ENCODE data around the gene CHI3L1. TPM values are rescaled to one million over a fixed set of nuclear protein-coding genes. Genes with fewer than 3 reads are reported as not detected.
A peak's percentile ranks its signal among the peaks of the same experiment; 100 is the strongest.

Gene CHI3L1
- total and polyA plus RNA-seq, 10 of the 15 experiments (the other 5 are each of a cell fraction or from before 2014, with no cell fraction given): 0.10 to 1.7 (median 0.39) TPM

DNA sequence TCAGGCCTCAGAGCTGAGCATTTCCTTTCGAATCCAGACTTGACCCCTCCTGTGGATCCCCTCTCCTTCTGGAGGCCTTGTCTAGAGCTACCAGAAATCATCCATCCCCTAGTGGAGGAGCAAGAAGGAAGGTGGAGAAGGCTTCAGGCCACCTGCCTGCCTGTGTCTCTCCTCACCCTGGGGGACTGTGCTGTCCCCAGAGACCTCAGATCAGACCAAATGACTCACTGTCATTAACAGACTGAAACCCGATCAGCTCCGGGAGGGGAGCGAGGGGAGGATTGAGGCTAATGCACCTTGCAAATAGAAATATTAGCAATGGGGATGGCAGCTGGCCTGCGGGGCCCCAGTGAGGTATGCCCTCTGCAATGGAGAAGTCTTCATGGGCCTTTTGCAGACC, 12.9 kb downstream of the CHI3L1 start (continued):
- TF ChIP-seq, protein P1, sequence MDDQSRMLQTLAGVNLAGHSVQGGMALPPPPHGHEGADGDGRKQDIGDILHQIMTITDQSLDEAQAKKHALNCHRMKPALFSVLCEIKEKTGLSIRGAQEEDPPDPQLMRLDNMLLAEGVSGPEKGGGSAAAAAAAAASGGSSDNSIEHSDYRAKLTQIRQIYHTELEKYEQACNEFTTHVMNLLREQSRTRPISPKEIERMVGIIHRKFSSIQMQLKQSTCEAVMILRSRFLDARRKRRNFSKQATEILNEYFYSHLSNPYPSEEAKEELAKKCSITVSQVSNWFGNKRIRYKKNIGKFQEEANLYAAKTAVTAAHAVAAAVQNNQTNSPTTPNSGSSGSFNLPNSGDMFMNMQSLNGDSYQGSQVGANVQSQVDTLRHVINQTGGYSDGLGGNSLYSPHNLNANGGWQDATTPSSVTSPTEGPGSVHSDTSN (IDR thresholded peaks at IDR 0.05; ENCODE audit: insufficient replicate concordance, low read depth, low read length): no peak
- TF ChIP-seq SIN3A (IDR thresholded peaks at IDR 0.05; ENCODE audit: low read depth, low read length) (no peak), MTA3 (IDR thresholded peaks at IDR 0.05; ENCODE audit: borderline replicate concordance, low read length) (no peak), RAD21 (IDR thresholded peaks at IDR 0.05; ENCODE audit: insufficient read depth, low read depth, low read length) (no peak), SP1 (IDR thresholded peaks at IDR 0.05; ENCODE audit: low read depth, low read length) (no peak), ESRRA (IDR thresholded peaks at IDR 0.05; ENCODE audit: low read length) (no peak), RUNX3 (IDR thresholded peaks at IDR 0.05; ENCODE audit: low read length) (peak; percentile 63), EGR1 (IDR thresholded peaks at IDR 0.05; ENCODE audit: borderline replicate concordance in 1 of 2, low read depth in 2 of 2, low read length in 2 of 2) (no peak), BACH1 (IDR thresholded peaks at IDR 0.05; ENCODE audit: borderline replicate concordance) (peak; percentile 14; the same call in 1 of the 2 replicates), GATAD2B (conservative IDR thresholded peaks at IDR 0.05; ENCODE audit: low read depth) (peak; percentile 92), SMAD5 (IDR thresholded peaks at IDR 0.05; ENCODE audit: low read depth) (no peak), CBX3 (IDR thresholded peaks at IDR 0.05; ENCODE audit: borderline replicate concordance, low read depth) (no peak)
- TF ChIP-seq, protein P2, sequence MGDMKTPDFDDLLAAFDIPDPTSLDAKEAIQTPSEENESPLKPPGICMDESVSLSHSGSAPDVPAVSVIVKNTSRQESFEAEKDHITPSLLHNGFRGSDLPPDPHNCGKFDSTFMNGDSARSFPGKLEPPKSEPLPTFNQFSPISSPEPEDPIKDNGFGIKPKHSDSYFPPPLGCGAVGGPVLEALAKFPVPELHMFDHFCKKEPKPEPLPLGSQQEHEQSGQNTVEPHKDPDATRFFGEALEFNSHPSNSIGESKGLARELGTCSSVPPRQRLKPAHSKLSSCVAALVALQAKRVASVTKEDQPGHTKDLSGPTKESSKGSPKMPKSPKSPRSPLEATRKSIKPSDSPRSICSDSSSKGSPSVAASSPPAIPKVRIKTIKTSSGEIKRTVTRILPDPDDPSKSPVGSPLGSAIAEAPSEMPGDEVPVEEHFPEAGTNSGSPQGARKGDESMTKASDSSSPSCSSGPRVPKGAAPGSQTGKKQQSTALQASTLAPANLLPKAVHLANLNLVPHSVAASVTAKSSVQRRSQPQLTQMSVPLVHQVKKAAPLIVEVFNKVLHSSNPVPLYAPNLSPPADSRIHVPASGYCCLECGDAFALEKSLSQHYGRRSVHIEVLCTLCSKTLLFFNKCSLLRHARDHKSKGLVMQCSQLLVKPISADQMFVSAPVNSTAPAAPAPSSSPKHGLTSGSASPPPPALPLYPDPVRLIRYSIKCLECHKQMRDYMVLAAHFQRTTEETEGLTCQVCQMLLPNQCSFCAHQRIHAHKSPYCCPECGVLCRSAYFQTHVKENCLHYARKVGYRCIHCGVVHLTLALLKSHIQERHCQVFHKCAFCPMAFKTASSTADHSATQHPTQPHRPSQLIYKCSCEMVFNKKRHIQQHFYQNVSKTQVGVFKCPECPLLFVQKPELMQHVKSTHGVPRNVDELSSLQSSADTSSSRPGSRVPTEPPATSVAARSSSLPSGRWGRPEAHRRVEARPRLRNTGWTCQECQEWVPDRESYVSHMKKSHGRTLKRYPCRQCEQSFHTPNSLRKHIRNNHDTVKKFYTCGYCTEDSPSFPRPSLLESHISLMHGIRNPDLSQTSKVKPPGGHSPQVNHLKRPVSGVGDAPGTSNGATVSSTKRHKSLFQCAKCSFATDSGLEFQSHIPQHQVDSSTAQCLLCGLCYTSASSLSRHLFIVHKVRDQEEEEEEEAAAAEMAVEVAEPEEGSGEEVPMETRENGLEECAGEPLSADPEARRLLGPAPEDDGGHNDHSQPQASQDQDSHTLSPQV (IDR thresholded peaks at IDR 0.05): no peak
- TF ChIP-seq, protein P3, sequence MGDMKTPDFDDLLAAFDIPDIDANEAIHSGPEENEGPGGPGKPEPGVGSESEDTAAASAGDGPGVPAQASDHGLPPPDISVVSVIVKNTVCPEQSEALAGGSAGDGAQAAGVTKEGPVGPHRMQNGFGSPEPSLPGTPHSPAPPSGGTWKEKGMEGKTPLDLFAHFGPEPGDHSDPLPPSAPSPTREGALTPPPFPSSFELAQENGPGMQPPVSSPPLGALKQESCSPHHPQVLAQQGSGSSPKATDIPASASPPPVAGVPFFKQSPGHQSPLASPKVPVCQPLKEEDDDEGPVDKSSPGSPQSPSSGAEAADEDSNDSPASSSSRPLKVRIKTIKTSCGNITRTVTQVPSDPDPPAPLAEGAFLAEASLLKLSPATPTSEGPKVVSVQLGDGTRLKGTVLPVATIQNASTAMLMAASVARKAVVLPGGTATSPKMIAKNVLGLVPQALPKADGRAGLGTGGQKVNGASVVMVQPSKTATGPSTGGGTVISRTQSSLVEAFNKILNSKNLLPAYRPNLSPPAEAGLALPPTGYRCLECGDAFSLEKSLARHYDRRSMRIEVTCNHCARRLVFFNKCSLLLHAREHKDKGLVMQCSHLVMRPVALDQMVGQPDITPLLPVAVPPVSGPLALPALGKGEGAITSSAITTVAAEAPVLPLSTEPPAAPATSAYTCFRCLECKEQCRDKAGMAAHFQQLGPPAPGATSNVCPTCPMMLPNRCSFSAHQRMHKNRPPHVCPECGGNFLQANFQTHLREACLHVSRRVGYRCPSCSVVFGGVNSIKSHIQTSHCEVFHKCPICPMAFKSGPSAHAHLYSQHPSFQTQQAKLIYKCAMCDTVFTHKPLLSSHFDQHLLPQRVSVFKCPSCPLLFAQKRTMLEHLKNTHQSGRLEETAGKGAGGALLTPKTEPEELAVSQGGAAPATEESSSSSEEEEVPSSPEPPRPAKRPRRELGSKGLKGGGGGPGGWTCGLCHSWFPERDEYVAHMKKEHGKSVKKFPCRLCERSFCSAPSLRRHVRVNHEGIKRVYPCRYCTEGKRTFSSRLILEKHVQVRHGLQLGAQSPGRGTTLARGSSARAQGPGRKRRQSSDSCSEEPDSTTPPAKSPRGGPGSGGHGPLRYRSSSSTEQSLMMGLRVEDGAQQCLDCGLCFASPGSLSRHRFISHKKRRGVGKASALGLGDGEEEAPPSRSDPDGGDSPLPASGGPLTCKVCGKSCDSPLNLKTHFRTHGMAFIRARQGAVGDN (IDR thresholded peaks at IDR 0.05): no peak
- TF ChIP-seq, protein P4, sequence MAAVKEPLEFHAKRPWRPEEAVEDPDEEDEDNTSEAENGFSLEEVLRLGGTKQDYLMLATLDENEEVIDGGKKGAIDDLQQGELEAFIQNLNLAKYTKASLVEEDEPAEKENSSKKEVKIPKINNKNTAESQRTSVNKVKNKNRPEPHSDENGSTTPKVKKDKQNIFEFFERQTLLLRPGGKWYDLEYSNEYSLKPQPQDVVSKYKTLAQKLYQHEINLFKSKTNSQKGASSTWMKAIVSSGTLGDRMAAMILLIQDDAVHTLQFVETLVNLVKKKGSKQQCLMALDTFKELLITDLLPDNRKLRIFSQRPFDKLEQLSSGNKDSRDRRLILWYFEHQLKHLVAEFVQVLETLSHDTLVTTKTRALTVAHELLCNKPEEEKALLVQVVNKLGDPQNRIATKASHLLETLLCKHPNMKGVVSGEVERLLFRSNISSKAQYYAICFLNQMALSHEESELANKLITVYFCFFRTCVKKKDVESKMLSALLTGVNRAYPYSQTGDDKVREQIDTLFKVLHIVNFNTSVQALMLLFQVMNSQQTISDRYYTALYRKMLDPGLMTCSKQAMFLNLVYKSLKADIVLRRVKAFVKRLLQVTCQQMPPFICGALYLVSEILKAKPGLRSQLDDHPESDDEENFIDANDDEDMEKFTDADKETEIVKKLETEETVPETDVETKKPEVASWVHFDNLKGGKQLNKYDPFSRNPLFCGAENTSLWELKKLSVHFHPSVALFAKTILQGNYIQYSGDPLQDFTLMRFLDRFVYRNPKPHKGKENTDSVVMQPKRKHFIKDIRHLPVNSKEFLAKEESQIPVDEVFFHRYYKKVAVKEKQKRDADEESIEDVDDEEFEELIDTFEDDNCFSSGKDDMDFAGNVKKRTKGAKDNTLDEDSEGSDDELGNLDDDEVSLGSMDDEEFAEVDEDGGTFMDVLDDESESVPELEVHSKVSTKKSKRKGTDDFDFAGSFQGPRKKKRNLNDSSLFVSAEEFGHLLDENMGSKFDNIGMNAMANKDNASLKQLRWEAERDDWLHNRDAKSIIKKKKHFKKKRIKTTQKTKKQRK (IDR thresholded peaks at IDR 0.05; ENCODE audit: low read depth, low read length): no peak
- TF ChIP-seq, protein P5, sequence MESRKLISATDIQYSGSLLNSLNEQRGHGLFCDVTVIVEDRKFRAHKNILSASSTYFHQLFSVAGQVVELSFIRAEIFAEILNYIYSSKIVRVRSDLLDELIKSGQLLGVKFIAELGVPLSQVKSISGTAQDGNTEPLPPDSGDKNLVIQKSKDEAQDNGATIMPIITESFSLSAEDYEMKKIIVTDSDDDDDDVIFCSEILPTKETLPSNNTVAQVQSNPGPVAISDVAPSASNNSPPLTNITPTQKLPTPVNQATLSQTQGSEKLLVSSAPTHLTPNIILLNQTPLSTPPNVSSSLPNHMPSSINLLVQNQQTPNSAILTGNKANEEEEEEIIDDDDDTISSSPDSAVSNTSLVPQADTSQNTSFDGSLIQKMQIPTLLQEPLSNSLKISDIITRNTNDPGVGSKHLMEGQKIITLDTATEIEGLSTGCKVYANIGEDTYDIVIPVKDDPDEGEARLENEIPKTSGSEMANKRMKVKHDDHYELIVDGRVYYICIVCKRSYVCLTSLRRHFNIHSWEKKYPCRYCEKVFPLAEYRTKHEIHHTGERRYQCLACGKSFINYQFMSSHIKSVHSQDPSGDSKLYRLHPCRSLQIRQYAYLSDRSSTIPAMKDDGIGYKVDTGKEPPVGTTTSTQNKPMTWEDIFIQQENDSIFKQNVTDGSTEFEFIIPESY (IDR thresholded peaks at IDR 0.05): no peak

All from GM12878 (cell line).